ENCODE data around the gene KCTD8.

- TF ChIP-seq CTCF (IDR thresholded peaks at IDR 0.05) (no peak), EP300 (IDR thresholded peaks at IDR 0.05) (no peak), POLR2A (IDR thresholded peaks at IDR 0.05) (no peak), POLR2AphosphoS5 (IDR thresholded peaks at IDR 0.05) (no peak)
Observed at GRCh38 chr4:44157611-44158277, 290.9 kb downstream of the KCTD8 start.

All from suprapubic skin (tissue), 4 donors.